WERI-Rb-1 (cell line): ENCODE results near the gene AKAP6.

Experiments
- DNase-seq: peaks from one replicate; pipeline ENCODE4 v3.0.0-alpha.2; 2020
- H3K27ac ChIP-seq: fragments of 250-450 bp; sonication (Bioruptor Pico); 2 replicates; pipeline ENCODE4 v1.5.1; 2020; ENCODE audit warnings: mild to moderate bottlenecking, moderate library complexity
- H3K27me3 ChIP-seq: fragments of 250-450 bp; sonication (Bioruptor Pico); 2 replicates; pipeline ENCODE4 v1.5.1; 2021; ENCODE audit warnings: mild to moderate bottlenecking, low read depth, moderate library complexity; ENCODE audit not compliant: insufficient read depth, severe bottlenecking
- H3K36me3 ChIP-seq: fragments of 250-450 bp; sonication (Bioruptor Pico); 2 replicates; pipeline ENCODE4 v1.5.1; 2020; ENCODE audit warnings: mild to moderate bottlenecking, moderate library complexity
- H3K4me3 ChIP-seq: 2 replicates; pipeline ENCODE4 v1.5.1; 2011; ENCODE audit warnings: low read depth, mild to moderate bottlenecking, control low read depth, low read length
- H3K9me3 ChIP-seq: fragments of 250-450 bp; sonication (Bioruptor Pico); 2 replicates; pipeline ENCODE4 v1.5.1; 2021; ENCODE audit warnings: mild to moderate bottlenecking, moderate library complexity; ENCODE audit not compliant: severe bottlenecking
- CTCF ChIP-seq: IDR thresholded peaks from 2 replicates; pipeline ENCODE4 v1.5.1; 2011; ENCODE audit warnings: low read depth, mild to moderate bottlenecking, control low read depth, inconsistent platforms, low read length

The AKAP6 gene

GRCh38 chr14:32611752-32612151 is 282.7 kb downstream of the AKAP6 start:
- Histone ChIP-seq H3K27me3 (no peaks in the 10 kb centered on the region), H3K27ac (no peak overlapping the region), H3K36me3 (no peaks in the 10 kb centered on the region), H3K9me3 (no peaks in the 10 kb centered on the region), H3K4me3 (no peak overlapping the region)
- TF ChIP-seq CTCF = no peak
- DNase-seq = no peak

- DNase-seq = no peak
- Histone ChIP-seq H3K27ac (no peak overlapping the region), H3K4me3 (no peak overlapping the region), H3K27me3 (no peaks in the 10 kb centered on the region), H3K36me3 (no peaks in the 10 kb centered on the region), H3K9me3 (no peaks in the 10 kb centered on the region)
- no peak for TF ChIP-seq CTCF
These were observed 289.9 kb downstream of the AKAP6 start for GRCh38 chr14:32618991-32619390.

- no peaks in the 10 kb centered on the region for H3K27me3 ChIP-seq
- H3K27ac ChIP-seq = no peak overlapping the region
- no peaks in the 10 kb centered on the region for H3K9me3 ChIP-seq
- TF ChIP-seq CTCF = no peak
- no peaks in the 10 kb centered on the region for H3K36me3 ChIP-seq
- DNase-seq = no peak
- no peak overlapping the region for H3K4me3 ChIP-seq
These were observed 291.2 kb downstream of the AKAP6 start for GRCh38 chr14:32620303-32620702.

GRCh38 chr14:32620724-32621123 is 291.6 kb downstream of the AKAP6 start:
- Histone ChIP-seq H3K36me3 (no peaks in the 10 kb centered on the region), H3K27me3 (no peaks in the 10 kb centered on the region), H3K9me3 (no peaks in the 10 kb centered on the region), H3K27ac (no peak overlapping the region), H3K4me3 (no peak overlapping the region)
- TF ChIP-seq CTCF = no peak
- DNase-seq = no peak

GRCh38 chr14:32621585-32621984 is 292.5 kb downstream of the AKAP6 start:
- H3K36me3 ChIP-seq = no peaks in the 10 kb centered on the region
- no peaks in the 10 kb centered on the region for H3K9me3 ChIP-seq
- H3K4me3 ChIP-seq = no peak overlapping the region
- H3K27me3 ChIP-seq = no peaks in the 10 kb centered on the region
- no peak for DNase-seq
- TF ChIP-seq CTCF = no peak
- H3K27ac ChIP-seq = no peak overlapping the region

- TF ChIP-seq CTCF = no peak
- Histone ChIP-seq H3K9me3 (no peaks in the 10 kb centered on the region), H3K27ac (no peak overlapping the region), H3K4me3 (no peak overlapping the region), H3K36me3 (no peaks in the 10 kb centered on the region), H3K27me3 (no peaks in the 10 kb centered on the region)
- DNase-seq = no peak
These were observed 293.6 kb downstream of the AKAP6 start for GRCh38 chr14:32622742-32623141.
